ENCODE results near the gene TRIO. TPM values are rescaled to one million over a fixed set of nuclear protein-coding genes. Genes with fewer than 3 reads are reported as not detected.

TRIO gene
- total RNA-seq, 4 donors from 2014 or later = 290 to 370 (median 346) TPM

GRCh38 chr5:14373685-14374084, 230.5 kb downstream of the TRIO start:
- H3K4me3 ChIP-seq = no peak overlapping the region
- no peaks in the 10 kb centered on the region for H3K27me3 ChIP-seq
- no peak overlapping the region for H3K27ac ChIP-seq
- H3K4me1 ChIP-seq = no peaks in the 10 kb centered on the region
- peaks cover 0 to 88% (median 0%) of the 10 kb centered on the region in 3 donors for H3K36me3 ChIP-seq
- no peak for DNase-seq (ENCODE audit: low spot score in 2 of 2)
- no peaks in the 10 kb centered on the region for H3K9me3 ChIP-seq
- 91 to 93% methylated on average over 6 of the region's 6 CpGs for WGBS, 2 donors
- no peak for TF ChIP-seq CTCF (IDR thresholded peaks at IDR 0.05)
- TF ChIP-seq POLR2A (IDR thresholded peaks at IDR 0.05) = no peak
- TF ChIP-seq EP300 (IDR thresholded peaks at IDR 0.05) = no peak

- H3K4me1 ChIP-seq = no peaks in the 10 kb centered on the region
- no peak for DNase-seq (ENCODE audit: low spot score in 2 of 2)
- H3K36me3 ChIP-seq = peaks cover 0 to 88% (median 0%) of the 10 kb centered on the region in 3 donors
- H3K27me3 ChIP-seq = no peaks in the 10 kb centered on the region
- TF ChIP-seq EP300 (IDR thresholded peaks at IDR 0.05) (no peak), CTCF (IDR thresholded peaks at IDR 0.05) (no peak), POLR2A (IDR thresholded peaks at IDR 0.05) (no peak)
- no peaks in the 10 kb centered on the region for H3K9me3 ChIP-seq
- H3K27ac ChIP-seq = no peak overlapping the region
- WGBS, 2 donors = 79 to 81% methylated on average over 8 of the region's 8 CpGs
- H3K4me3 ChIP-seq = no peak overlapping the region
These were observed 231.0 kb downstream of the TRIO start for GRCh38 chr5:14374100-14374499.

- Histone ChIP-seq H3K4me3 (no peak overlapping the region), H3K27me3 (no peaks in the 10 kb centered on the region), H3K9me3 (no peaks in the 10 kb centered on the region), H3K4me1 (no peaks in the 10 kb centered on the region), H3K36me3 (peaks cover 0 to 91% (median 0%) of the 10 kb centered on the region in 3 donors), H3K27ac (no peak overlapping the region)
- WGBS, 2 donors = 81 to 87% methylated on average over 3 of the region's 3 CpGs
- TF ChIP-seq POLR2A (IDR thresholded peaks at IDR 0.05) (no peak), CTCF (IDR thresholded peaks at IDR 0.05) (no peak), EP300 (IDR thresholded peaks at IDR 0.05) (no peak)
- no peak for DNase-seq (ENCODE audit: low spot score in 2 of 2)
These were observed 233.6 kb downstream of the TRIO start for GRCh38 chr5:14376789-14377188.

- 82% methylated on average over 34 of the region's 35 CpGs for WGBS, 2 donors
- no peaks in the 10 kb centered on the region for H3K4me1 ChIP-seq
- H3K9me3 ChIP-seq = no peaks in the 10 kb centered on the region
- H3K27me3 ChIP-seq = no peaks in the 10 kb centered on the region
- TF ChIP-seq CTCF (IDR thresholded peaks at IDR 0.05) (no peak), POLR2A (IDR thresholded peaks at IDR 0.05) (no peak), EP300 (IDR thresholded peaks at IDR 0.05) (no peak)
- no peak overlapping the region for H3K4me3 ChIP-seq
- no peak for DNase-seq (ENCODE audit: low spot score in 2 of 2)
- no peak overlapping the region for H3K27ac ChIP-seq
- H3K36me3 ChIP-seq = peaks cover 0 to 87% (median 0%) of the 10 kb centered on the region in 3 donors
These were observed 236.8 kb downstream of the TRIO start for GRCh38 chr5:14379739-14380497.

- WGBS, 2 donors = 61 to 71% methylated on average over 4 of the region's 4 CpGs
- H3K4me3 ChIP-seq = no peak overlapping the region
- H3K27ac ChIP-seq = no peak overlapping the region
- TF ChIP-seq CTCF (IDR thresholded peaks at IDR 0.05) (no peak), EP300 (IDR thresholded peaks at IDR 0.05) (no peak)
- no peaks in the 10 kb centered on the region for H3K27me3 ChIP-seq
- peaks cover 0 to 85% (median 0%) of the 10 kb centered on the region in 3 donors for H3K36me3 ChIP-seq
- H3K9me3 ChIP-seq = no peaks in the 10 kb centered on the region
- DNase-seq (ENCODE audit: low spot score in 2 of 2) = no peak
- no peaks in the 10 kb centered on the region for H3K4me1 ChIP-seq
These were observed 237.6 kb downstream of the TRIO start for GRCh38 chr5:14380712-14381111.
